ENCODE results near the gene AIDA. TPM values are rescaled to one million over a fixed set of nuclear protein-coding genes. Genes with fewer than 3 reads are reported as not detected.

The AIDA gene
- total RNA-seq, 1 donor from 2014 or later = 40.5 TPM

DNA sequence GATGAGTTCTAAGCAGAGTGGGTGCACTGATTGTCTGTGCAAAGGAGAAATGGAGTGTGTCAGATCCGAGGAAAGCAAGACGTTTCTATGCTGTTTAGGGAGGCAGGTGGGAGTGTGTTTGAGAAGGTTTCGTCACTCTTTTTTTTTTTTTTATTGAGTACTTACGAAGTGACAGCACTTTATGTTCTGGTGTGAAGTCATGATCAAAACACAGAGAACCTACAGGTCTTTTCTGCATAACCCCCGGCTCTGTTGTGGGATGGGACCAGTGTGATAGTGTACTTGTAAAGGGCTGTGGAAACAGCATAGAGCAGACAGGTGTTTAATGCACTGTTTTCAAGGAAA is 67.7 kb downstream of the AIDA start:
- H3K9me3 Mint-ChIP-seq = no peaks in the 10 kb centered on the region
- H3K4me1 Mint-ChIP-seq = peaks cover 28% of the 10 kb centered on the region
- intact Hi-C loops (cut with micrococcal nuclease) = loop anchor here (1.0 kb wide), 5 partner anchors 9 to 68 kb away; partner anchors contain the start of genes AIDA, BROX and TAF1A
- no peaks in the 10 kb centered on the region for H3K27me3 Mint-ChIP-seq
- peaks cover 19% of the 10 kb centered on the region for H3K36me3 Mint-ChIP-seq (ENCODE audit: low read depth)
- no peak for DNase-seq
- peak overlapping the region; percentile 94 for H3K27ac Mint-ChIP-seq
- peak overlapping the region; percentile 95 for H3K4me3 Mint-ChIP-seq

- Mint-ChIP-seq H3K4me3 (peak overlapping the region; percentile 95), H3K9me3 (no peaks in the 10 kb centered on the region), H3K36me3 (ENCODE audit: low read depth) (peaks cover 21% of the 10 kb centered on the region), H3K4me1 (peaks cover 28% of the 10 kb centered on the region), H3K27ac (peak overlapping the region; percentile 94), H3K27me3 (no peaks in the 10 kb centered on the region)
- peak; percentile 100 for DNase-seq
- intact Hi-C loops (cut with micrococcal nuclease) = loop anchor here (1.0 kb wide), 5 partner anchors 9 to 68 kb away; partner anchors contain the start of genes AIDA, BROX and TAF1A
Observed at GRCh38 chr1:222643938-222644635, 68.2 kb downstream of the AIDA start.

GRCh38 chr1:222643606-222643937 is 68.7 kb downstream of the AIDA start:
- H3K27ac Mint-ChIP-seq = peak overlapping the region; percentile 94
- H3K4me1 Mint-ChIP-seq = peaks cover 28% of the 10 kb centered on the region
- intact Hi-C loops (cut with micrococcal nuclease) = no loop called here
- peaks cover 20% of the 10 kb centered on the region for H3K36me3 Mint-ChIP-seq (ENCODE audit: low read depth)
- no peaks in the 10 kb centered on the region for H3K9me3 Mint-ChIP-seq
- no peaks in the 10 kb centered on the region for H3K27me3 Mint-ChIP-seq
- no peak for DNase-seq
- H3K4me3 Mint-ChIP-seq = peak overlapping the region; percentile 95

DNA sequence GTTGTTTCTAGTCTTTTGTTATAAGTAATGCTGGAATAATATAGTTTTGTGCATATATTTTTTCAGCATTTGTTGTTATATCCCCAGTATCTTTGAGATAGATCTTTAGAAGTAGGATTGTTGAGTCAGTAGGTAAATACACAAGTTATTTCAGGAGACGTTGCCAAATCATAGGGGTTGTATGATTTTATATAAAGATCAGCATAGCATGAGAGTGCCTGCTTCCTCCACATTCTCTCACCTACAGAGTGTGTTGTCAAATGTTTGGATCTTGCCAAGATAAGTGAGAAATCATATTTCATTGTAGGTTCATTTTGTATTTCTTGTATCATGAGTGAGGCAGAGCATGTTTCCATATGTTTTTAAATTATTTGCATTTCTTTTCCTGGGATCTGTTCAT is 69.8 kb downstream of the AIDA start:
- no peaks in the 10 kb centered on the region for H3K9me3 Mint-ChIP-seq
- peak overlapping the region; percentile 72 for H3K27ac Mint-ChIP-seq
- peaks cover 26% of the 10 kb centered on the region for H3K4me1 Mint-ChIP-seq
- H3K4me3 Mint-ChIP-seq = peak overlapping the region; percentile 39
- DNase-seq = peak; percentile 24
- H3K27me3 Mint-ChIP-seq = no peaks in the 10 kb centered on the region
- intact Hi-C loops (cut with micrococcal nuclease) = no loop called here
- peaks cover 19% of the 10 kb centered on the region for H3K36me3 Mint-ChIP-seq (ENCODE audit: low read depth)

DNA sequence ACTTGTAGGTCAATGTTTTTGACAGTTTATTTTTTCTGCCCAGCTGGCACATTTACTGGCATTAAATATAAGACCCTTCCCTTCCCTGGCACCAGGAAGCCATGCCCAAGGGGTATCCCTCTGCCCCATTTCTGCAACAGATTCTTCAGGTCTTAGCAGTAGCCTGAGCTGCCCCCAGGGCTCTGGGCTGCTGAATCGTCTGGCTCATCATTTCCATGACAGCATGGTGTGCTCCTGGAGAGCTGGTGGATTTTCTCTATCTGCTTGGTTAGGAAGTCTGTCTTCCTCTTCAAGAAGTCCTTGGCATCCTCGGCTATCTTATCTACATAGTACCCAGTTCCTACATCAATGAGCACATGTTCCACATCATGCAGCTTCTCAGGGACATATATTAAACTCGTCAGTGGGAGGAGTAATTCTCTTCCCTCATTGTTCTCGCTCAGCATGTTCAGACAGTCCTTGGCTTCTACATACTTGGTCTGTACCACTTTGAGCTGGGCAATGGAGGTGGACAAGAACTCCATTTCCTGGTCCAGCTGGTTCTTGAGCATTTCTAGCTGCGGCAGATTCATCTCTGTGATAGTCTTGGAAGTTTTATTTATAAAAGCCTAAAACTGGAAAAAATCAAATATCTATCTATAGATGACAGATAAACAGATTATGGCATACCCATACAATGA is 70.9 kb downstream of the AIDA start:
- DNase-seq = peak; percentile 54
- intact Hi-C loops (cut with micrococcal nuclease) = no loop called here
- H3K9me3 Mint-ChIP-seq = no peaks in the 10 kb centered on the region
- H3K4me1 Mint-ChIP-seq = peaks cover 26% of the 10 kb centered on the region
- H3K27ac Mint-ChIP-seq = no peak overlapping the region
- H3K4me3 Mint-ChIP-seq = no peak overlapping the region
- peaks cover 23% of the 10 kb centered on the region for H3K36me3 Mint-ChIP-seq (ENCODE audit: low read depth)
- no peaks in the 10 kb centered on the region for H3K27me3 Mint-ChIP-seq

DNA sequence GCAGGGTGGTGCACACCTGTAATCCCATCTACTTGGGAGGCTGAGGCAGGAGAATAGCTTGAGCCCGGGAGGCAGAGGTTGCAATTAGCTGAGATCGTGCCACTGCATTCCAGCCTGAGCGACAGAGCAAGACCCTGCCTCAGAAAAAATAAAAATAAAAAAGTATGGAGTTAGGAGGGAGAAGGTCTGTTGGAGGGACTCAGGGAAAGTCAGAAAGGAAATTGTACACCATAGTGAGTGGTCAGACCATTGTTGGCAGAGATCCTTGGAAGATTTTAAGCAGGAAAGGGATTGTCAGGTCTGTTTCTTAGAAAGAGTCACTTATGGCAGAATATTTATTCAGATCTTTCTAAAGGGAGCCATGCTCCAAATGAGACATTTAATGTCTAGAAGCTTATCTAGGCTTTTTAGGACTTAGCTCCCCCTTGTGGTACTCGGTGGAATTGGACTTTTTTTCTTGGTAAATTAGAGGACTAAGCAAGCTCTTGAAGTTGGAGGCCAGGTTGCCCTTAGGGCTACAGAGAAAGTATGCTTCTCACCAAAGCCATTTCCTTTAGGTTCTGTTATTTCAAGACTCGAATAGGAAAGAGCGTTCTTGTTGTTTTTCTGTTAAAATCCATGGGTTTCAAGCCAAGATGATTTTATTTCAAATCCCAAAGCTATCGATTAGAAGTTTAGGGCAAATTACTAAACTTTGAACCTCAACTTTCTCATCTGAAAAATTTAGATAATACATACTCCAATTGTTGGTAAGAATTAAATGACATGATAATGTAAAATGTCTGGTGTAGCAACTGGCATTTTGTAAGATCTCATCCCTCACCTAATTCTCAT is 77.9 kb downstream of the AIDA start:
- peaks cover 40% of the 10 kb centered on the region for H3K36me3 Mint-ChIP-seq (ENCODE audit: low read depth)
- intact Hi-C loops (cut with micrococcal nuclease) = loop anchor here (1.0 to 2.0 kb wide), 3 partner anchors 10 to 169 kb away; no protein-coding TSS in a partner anchor

GRCh38 chr1:222632749-222633148 is 79.5 kb downstream of the AIDA start:
- Mint-ChIP-seq H3K4me3 (no peak overlapping the region), H3K36me3 (ENCODE audit: low read depth) (peaks cover 48% of the 10 kb centered on the region), H3K9me3 (no peaks in the 10 kb centered on the region), H3K4me1 (peaks cover 6% of the 10 kb centered on the region), H3K27ac (no peak overlapping the region), H3K27me3 (no peaks in the 10 kb centered on the region)
- intact Hi-C loops (cut with micrococcal nuclease) = no loop called here
- DNase-seq = no peak

More for the DNA sequence above, 77.9 kb downstream of the AIDA start:
- H3K9me3 Mint-ChIP-seq = no peaks in the 10 kb centered on the region
- H3K4me1 Mint-ChIP-seq = peaks cover 6% of the 10 kb centered on the region
- no peak overlapping the region for H3K4me3 Mint-ChIP-seq
- H3K27me3 Mint-ChIP-seq = no peaks in the 10 kb centered on the region
- DNase-seq = peak; percentile 93
- H3K27ac Mint-ChIP-seq = no peak overlapping the region

DNA sequence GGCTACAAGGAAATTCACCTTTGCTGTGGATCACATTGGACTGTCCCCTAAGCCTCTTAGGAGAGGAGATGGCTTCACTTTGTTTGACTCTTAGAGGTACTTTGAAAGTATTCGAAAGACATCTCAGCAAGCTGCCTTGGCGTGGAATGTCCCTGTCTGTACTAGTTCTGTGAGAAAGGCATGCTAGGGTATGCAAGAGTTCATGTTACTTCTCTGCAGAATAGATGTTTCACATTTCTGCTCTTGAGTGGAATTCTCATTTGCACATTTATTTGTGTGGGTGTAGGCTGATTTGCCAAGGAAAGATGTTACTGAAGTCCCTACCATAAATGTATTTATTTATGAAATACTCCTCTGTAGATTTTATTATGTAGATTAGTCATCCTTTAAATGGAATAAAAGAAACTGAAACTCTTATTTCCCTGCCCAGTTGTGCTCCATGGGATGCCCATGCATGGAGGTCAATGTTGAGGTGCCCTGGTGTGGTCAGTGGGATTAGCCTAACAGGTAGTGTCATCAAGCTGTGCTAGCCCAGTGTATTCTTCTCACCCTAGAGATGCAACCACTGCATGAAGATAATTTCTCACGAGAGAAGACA is 80.6 kb downstream of the AIDA start:
- H3K9me3 Mint-ChIP-seq = no peaks in the 10 kb centered on the region
- DNase-seq = peak; percentile 34
- no peak overlapping the region for H3K27ac Mint-ChIP-seq
- no peak overlapping the region for H3K4me3 Mint-ChIP-seq
- H3K36me3 Mint-ChIP-seq (ENCODE audit: low read depth) = peaks cover 48% of the 10 kb centered on the region
- intact Hi-C loops (cut with micrococcal nuclease) = no loop called here
- H3K27me3 Mint-ChIP-seq = no peaks in the 10 kb centered on the region
- peaks cover 6% of the 10 kb centered on the region for H3K4me1 Mint-ChIP-seq

DNA sequence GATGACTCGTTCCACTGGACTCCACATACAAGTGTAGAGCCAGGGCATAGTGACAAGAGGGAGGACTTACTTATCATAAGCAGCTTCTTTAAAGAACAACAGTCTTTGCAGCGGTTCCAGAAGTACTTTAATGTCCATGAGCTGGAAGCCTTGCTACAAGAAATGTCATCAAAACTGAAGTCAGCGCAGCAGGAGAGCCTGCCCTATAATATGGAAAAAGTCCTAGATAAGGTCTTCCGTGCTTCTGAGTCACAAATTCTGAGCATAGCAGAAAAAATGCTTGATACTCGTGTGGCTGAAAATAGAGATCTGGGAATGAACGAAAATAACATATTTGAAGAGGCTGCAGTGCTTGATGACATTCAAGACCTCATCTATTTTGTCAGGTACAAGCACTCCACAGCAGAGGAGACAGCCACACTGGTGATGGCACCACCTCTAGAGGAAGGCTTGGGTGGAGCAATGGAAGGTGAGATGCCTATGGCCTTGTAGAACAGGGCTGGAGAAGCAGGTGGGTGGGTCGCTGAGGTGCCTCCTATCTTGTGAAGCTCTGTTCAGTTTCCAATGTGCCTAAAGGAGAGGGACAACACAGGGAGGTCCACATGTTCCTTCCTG is 82.3 kb downstream of the AIDA start:
- intact Hi-C loops (cut with micrococcal nuclease) = no loop called here
- Mint-ChIP-seq H3K27me3 (no peaks in the 10 kb centered on the region), H3K4me3 (no peak overlapping the region), H3K36me3 (ENCODE audit: low read depth) (peaks cover 47% of the 10 kb centered on the region), H3K27ac (no peak overlapping the region), H3K9me3 (no peaks in the 10 kb centered on the region), H3K4me1 (peaks cover 6% of the 10 kb centered on the region)
- DNase-seq = no peak

DNA sequence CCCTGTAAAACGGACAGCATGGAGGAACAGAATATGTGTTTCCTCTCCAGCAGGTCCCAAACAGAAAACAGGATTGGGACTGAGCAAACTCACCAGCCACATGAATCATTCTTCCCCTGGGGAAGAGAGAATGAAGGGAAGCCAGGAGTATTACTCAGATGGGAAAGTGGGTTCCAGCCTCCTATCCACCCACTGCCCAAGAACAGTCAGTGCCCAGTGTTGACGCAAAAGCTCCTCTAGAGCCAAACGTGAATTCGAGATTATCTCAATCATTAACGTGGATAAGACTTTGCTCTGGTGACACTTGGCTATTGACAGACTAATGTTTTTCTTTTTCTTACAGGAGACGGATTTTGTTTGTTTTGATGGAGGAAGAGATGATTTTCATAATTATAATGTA is 85.1 kb downstream of the AIDA start:
- Mint-ChIP-seq H3K4me3 (no peak overlapping the region), H3K27ac (no peak overlapping the region), H3K9me3 (no peaks in the 10 kb centered on the region), H3K36me3 (ENCODE audit: low read depth) (peaks cover 51% of the 10 kb centered on the region), H3K4me1 (no peaks in the 10 kb centered on the region), H3K27me3 (no peaks in the 10 kb centered on the region)
- DNase-seq = no peak
- intact Hi-C loops (cut with micrococcal nuclease) = no loop called here

DNA sequence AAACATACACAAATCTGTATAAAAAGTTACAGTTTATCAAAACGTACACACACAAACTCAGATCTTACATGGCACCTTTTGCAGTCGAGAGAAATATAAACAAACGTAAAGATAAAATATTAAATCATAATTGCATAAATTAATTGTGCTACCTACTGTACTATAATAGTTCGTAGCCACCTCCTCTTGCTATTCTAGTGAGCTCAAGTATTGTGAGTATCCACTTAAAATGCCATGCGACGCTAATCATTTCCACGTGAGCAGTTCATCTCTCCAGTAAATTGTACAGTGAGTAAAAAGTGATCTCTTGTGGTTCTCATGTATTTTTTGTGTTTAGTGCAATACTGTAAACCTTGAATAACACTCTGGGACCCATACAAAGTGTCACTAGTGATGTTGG is 88.1 kb downstream of the AIDA start:
- intact Hi-C loops (cut with micrococcal nuclease) = no loop called here
- Mint-ChIP-seq H3K36me3 (ENCODE audit: low read depth) (peaks cover 48% of the 10 kb centered on the region), H3K4me3 (no peak overlapping the region), H3K27me3 (no peaks in the 10 kb centered on the region), H3K4me1 (peaks cover 17% of the 10 kb centered on the region), H3K27ac (no peak overlapping the region), H3K9me3 (no peaks in the 10 kb centered on the region)
- DNase-seq = no peak

DNA sequence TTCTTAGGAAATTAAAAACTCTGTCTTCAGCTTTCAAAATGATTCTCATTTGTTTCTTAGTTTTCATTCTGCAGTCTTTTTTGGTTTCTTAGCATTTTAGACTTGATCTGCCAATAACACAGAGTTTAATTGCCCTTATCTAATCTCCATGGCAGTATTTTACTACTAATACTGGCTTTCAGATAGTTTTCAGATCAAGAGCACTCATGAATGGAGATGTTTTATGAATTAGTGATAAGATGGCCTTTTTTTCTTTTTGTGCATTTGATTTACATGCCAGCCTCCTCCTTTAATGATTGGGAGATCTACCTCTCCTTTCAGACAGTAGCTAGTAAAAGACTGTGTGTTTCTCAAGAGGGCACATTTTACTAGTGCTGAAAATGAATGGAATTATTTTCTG is 88.8 kb downstream of the AIDA start:
- no peaks in the 10 kb centered on the region for H3K9me3 Mint-ChIP-seq
- no peak overlapping the region for H3K4me3 Mint-ChIP-seq
- intact Hi-C loops (cut with micrococcal nuclease) = no loop called here
- peaks cover 44% of the 10 kb centered on the region for H3K36me3 Mint-ChIP-seq (ENCODE audit: low read depth)
- peaks cover 22% of the 10 kb centered on the region for H3K4me1 Mint-ChIP-seq
- H3K27me3 Mint-ChIP-seq = no peaks in the 10 kb centered on the region
- no peak for DNase-seq
- H3K27ac Mint-ChIP-seq = no peak overlapping the region

DNA sequence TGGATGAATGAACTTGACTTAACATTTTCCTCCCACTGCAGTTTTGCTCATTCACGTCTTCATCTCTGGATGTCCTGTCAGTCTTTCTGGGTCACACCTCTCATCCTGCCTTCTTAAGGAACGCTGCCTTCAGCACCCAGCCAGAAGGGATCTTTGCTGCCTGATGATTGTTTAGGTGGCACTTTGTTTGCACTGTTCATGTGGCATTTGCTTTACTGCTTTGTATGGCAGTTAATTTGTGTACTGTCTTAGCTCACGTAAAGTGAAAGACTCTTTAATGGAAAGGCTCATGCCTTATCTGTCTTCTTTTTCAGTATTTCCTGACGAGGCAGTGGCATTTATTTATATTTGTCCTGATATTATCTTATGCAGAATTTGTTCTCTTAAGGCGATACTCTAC is 89.5 kb downstream of the AIDA start:
- no peak overlapping the region for H3K4me3 Mint-ChIP-seq
- H3K4me1 Mint-ChIP-seq = peaks cover 22% of the 10 kb centered on the region
- peaks cover 37% of the 10 kb centered on the region for H3K36me3 Mint-ChIP-seq (ENCODE audit: low read depth)
- no peak overlapping the region for H3K27ac Mint-ChIP-seq
- no peaks in the 10 kb centered on the region for H3K27me3 Mint-ChIP-seq
- no peaks in the 10 kb centered on the region for H3K9me3 Mint-ChIP-seq
- DNase-seq = no peak
- intact Hi-C loops (cut with micrococcal nuclease) = no loop called here
